Activated naive CD4-positive, alpha-beta T cell treated with anti-CD3 and anti-CD28 coated beads, Interleukin-2, amount 50 U/mL, for 24 hours (primary cell): Measurements from ENCODE around the gene RAPGEF3.

Experiments
- H3K27ac Mint-ChIP-seq: one replicate; pipeline ENCODE4 v1.8.0; 2021; ENCODE audit warnings: mild to moderate bottlenecking, mixed read lengths
- H3K27me3 Mint-ChIP-seq: one replicate; pipeline ENCODE4 v1.8.0; 2021; ENCODE audit warnings: mixed read lengths
- H3K36me3 Mint-ChIP-seq: one replicate; pipeline ENCODE4 v1.8.0; 2021; ENCODE audit warnings: mixed read lengths
- H3K4me1 Mint-ChIP-seq: one replicate; pipeline ENCODE4 v1.8.0; 2021; ENCODE audit warnings: mixed read lengths
- H3K4me3 Mint-ChIP-seq: one replicate; pipeline ENCODE4 v1.8.0; 2021; ENCODE audit warnings: mild to moderate bottlenecking, mixed read lengths
- H3K9me3 Mint-ChIP-seq: one replicate; pipeline ENCODE4 v1.8.0; 2021; ENCODE audit warnings: mixed read lengths

The RAPGEF3 gene

DNA sequence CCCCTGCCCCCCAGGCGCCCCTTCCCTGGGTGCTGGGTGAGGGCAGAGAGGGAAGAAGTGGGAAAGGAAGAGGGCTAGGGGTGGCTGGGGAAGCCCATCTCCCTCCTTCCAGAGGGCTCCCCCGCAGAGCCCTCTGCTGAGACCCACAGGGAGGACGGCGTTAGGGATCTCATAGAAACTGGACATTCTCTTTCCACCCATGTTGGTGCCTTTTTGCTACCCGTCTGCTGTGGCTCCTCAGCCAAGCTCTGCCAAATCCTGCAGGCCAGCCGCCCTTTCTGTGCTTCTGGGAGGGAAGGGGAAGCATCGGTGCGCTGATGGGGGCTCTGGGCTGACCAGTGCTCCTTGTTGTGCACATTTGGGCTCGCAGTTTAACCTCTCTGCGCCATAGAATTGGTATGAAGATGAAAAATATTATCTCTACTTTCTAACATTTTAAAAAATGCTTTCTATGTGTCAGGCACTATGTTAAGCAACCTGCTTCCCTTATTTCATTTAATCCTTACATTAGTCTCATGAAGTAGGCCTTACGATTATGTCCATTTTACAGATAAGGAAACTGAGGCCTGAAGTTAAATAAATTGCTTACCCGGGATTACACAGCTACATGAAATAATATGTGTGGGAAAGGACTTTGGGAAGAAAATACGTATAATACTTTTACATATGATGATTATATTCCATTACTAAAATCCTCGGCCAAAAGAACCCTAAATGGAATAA, 15.3 kb upstream of the RAPGEF3 start:
- Mint-ChIP-seq H3K9me3 (no peaks in the 10 kb centered on the region), H3K4me1 (peaks cover 28% of the 10 kb centered on the region), H3K4me3 (peak overlapping the region; percentile 86), H3K27ac (no peak overlapping the region), H3K27me3 (no peaks in the 10 kb centered on the region), H3K36me3 (no peaks in the 10 kb centered on the region)

DNA sequence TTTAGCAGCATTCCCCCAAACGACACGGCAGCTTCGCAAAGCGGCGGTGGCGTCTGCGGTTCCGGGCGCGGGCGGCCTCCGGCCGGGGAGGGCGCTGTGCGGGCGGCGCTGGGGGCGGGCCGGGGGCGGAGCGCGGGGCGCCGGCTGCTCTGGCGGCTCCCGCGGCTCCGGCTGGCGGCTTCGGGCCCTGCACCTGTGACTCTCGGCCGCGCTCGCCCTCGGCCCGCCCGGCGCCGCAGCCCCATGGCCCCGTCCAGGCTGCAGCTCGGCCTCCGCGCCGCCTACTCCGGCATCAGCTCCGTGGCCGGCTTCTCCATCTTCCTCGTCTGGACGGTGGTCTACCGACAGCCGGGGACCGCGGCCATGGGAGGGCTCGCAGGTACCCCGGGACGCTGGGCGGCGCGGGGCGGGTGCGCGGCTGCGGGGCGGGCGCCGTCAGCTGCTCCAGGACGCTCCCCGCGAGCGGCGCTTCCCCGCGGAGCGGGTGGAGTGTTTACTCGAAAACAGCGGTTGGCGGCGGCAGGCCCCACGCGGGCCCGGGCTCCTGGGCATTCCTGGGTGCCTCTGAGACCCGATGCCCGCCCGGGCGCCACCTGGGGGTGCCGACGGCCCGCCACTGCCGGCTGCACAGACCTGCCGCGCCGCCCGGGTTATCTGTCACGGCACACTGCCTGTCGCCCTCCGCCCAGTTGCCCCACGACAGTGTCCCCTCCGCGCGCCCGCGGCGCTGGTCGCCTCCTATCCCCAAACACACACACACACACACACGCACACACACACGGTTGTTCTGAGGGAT, 14.6 kb upstream of the RAPGEF3 start, which contains the start of gene SLC48A1:
Gene SLC48A1 (plus strand): TSS at position 177 of the 796 bp plus-strand sequence. CDS start 67 bp downstream, at position 244.
- peaks cover 26% of the 10 kb centered on the region for H3K4me1 Mint-ChIP-seq
- H3K36me3 Mint-ChIP-seq, result no peaks in the 10 kb centered on the region
- peak within 1 kb of the TSS; percentile 91 for H3K4me3 Mint-ChIP-seq
- H3K27me3 Mint-ChIP-seq, result no peaks in the 10 kb centered on the region
- no peaks in the 10 kb centered on the region for H3K9me3 Mint-ChIP-seq
- peak within 1 kb of the TSS; percentile 88 for H3K27ac Mint-ChIP-seq

DNA sequence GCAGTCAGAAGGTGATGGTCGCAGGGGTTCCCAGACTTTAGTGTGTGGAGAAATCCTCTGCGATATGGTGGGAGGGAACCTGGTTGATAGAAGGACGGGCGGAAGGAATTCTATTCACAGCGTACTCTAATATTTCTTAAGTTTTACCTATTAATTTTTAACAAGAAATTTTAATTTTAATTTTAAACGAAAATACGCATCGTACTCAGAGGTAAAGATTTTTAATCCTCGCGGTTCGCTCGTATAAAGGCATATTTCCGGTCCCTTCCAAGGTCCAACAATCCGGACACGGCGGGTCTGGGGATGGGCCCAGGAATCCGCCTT, 14.0 kb upstream of the RAPGEF3 start:
- Mint-ChIP-seq H3K4me1 (peaks cover 26% of the 10 kb centered on the region), H3K27me3 (no peaks in the 10 kb centered on the region), H3K27ac (peak overlapping the region; percentile 88)

DNA sequence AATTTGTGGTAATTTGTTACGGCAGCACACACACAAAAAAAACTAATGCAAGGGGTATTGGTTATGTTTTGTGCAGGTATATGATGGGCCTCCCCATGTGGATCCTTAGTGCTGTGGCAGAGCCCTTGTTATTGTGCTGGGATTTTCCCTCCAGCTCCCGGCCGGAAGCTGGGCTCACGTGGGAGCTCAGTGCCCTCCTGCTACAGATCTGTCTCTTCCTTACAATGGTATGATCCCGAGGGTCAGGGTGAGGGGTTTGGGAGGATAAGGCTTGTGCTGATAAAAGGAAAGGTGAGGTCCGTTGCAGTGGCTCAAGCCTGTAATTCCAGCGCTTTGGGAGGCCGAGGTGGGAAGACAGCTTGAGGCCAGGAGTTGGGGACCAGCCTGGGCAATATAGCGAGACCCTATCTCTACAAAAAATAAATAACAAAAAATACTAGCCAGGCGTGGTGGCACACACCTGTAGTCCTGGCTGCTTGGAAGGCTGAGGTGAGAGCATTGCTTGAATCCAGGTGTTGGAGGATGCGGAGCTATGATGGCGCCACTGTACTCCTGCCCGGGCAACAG, 13.5 kb upstream of the RAPGEF3 start:
- Mint-ChIP-seq H3K9me3 (no peaks in the 10 kb centered on the region), H3K36me3 (no peaks in the 10 kb centered on the region), H3K27ac (peak overlapping the region; percentile 88), H3K4me1 (peaks cover 29% of the 10 kb centered on the region), H3K27me3 (no peaks in the 10 kb centered on the region), H3K4me3 (peak overlapping the region; percentile 91)

More for the DNA sequence above, 14.0 kb upstream of the RAPGEF3 start:
- Mint-ChIP-seq H3K4me3 (peak overlapping the region; percentile 91), H3K9me3 (no peaks in the 10 kb centered on the region), H3K36me3 (no peaks in the 10 kb centered on the region)

DNA sequence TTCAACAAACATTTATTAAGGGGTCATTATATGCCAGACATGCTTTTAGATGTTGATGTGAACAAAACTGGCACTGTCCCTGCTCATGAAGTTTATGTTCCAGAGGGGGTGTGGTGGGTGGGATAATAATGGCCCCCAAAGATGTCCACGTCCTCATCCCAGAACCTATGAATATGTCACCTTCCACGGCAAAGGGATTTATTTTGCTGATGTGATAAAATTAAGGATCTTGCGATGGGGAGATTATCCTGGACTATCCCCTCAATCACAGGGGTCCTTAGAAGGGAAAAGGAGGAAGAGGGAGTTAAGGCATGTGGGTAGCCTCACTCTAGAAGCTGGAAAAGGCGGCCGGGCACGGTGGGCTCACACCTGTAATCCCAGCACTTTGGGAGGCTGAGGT, 12.6 kb upstream of the RAPGEF3 start:
- no peaks in the 10 kb centered on the region for H3K27me3 Mint-ChIP-seq
- peak overlapping the region; percentile 45 for H3K4me3 Mint-ChIP-seq
- H3K4me1 Mint-ChIP-seq, result peaks cover 29% of the 10 kb centered on the region
- H3K27ac Mint-ChIP-seq, result no peak overlapping the region
- no peaks in the 10 kb centered on the region for H3K36me3 Mint-ChIP-seq
- H3K9me3 Mint-ChIP-seq, result no peaks in the 10 kb centered on the region

DNA sequence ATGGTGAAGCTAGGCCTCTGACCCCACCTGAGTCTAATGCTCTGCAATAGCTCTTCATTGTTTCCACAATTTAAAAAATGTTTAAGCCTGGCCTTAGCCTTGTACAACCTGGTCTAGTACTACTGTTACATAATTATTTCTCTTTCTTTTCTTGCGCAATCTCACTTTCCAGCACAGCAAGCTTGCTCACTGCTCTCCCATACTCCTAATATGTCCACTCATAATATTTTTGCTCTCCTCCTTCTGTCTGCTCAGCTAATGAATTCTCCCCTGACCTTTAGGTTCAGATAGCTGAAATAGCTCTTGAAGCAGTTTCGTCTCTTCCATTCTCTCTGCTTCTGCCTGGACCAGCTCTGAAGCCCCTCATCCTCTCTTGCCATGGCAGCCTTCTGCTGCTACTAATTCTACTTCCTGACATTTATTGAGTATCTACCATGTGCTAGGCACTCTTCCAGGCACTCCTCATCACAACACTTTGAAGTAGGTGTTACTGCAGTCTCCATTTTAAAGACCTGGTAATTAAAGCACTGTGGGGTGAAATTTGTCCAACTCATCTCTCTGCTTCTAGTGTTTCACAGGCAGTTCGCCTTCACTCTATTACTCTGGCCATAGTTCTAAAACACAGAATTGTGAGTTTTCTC, 11.5 kb upstream of the RAPGEF3 start:
- H3K4me1 Mint-ChIP-seq, result peaks cover 22% of the 10 kb centered on the region
- H3K9me3 Mint-ChIP-seq, result no peaks in the 10 kb centered on the region
- H3K4me3 Mint-ChIP-seq, result no peak overlapping the region
- no peaks in the 10 kb centered on the region for H3K36me3 Mint-ChIP-seq
- no peaks in the 10 kb centered on the region for H3K27me3 Mint-ChIP-seq
- H3K27ac Mint-ChIP-seq, result no peak overlapping the region

DNA sequence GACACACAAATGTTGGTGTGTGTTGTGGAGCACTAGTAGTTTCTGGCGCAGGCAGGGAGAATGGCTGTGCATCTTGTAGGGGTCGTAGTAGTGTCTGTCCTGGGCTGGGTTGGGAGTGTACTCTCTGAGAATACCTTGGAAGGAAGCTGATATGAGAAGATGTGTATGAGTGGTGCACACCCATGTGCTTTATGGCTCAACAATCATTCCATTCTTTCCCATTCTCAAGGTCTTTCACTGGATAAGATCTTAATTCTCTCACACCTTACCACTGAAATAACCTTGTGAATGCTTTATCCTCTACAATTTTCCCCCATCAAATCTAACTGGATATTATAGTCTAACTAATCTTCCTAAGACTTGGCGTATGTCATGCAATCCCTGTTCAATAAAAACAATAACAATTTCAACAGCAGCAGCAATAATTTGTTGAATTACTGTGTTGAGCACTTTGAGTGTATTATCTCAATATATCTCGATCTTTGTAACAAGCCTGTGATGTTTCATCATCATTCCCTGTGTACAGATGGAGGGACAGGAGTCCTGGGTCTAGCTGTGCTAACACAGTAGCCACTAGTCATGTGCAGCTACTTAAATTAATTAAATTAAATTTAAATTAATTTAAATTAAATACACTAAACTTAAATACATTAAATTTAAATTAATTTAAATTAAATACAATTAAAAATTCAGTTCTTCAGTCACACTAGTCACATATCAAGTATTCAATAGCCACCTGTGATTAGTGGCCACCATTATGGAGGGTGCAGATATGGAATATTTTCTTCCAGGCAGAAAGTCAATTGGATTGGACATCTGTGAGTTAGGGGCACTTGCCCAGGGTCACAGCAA, 10.8 kb upstream of the RAPGEF3 start:
- H3K4me1 Mint-ChIP-seq, result peaks cover 17% of the 10 kb centered on the region
- H3K36me3 Mint-ChIP-seq, result no peaks in the 10 kb centered on the region
- no peak overlapping the region for H3K27ac Mint-ChIP-seq

DNA sequence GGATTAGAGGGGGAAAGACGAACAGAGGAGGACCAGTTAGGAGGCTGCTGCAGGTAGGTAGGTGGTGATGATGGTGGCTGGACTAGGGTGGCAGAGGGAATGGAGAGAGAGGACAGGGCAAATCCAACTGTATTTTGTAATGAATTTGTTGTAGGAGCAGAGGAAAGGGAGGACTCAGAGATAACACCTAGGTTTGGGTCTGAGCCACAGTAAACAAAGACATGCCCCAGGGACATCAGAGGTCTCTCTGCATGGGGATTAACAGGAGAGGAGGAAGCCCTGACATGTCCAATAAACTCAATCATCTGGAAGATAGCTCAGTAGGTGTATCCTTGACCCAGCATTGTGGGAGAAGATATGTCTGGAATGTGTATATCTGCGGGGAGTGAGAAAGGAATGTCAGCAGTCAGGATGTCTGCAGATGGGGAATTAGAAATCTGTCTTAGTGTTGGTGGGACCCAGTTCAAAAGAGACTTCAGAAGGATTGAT, 9.7 kb upstream of the RAPGEF3 start:
- H3K4me1 Mint-ChIP-seq, result peaks cover 8% of the 10 kb centered on the region
- no peak overlapping the region for H3K4me3 Mint-ChIP-seq
- no peak overlapping the region for H3K27ac Mint-ChIP-seq
- no peaks in the 10 kb centered on the region for H3K9me3 Mint-ChIP-seq
- no peaks in the 10 kb centered on the region for H3K36me3 Mint-ChIP-seq
- H3K27me3 Mint-ChIP-seq, result no peaks in the 10 kb centered on the region

More for the DNA sequence above, 10.8 kb upstream of the RAPGEF3 start:
- Mint-ChIP-seq H3K27me3 (no peaks in the 10 kb centered on the region), H3K4me3 (no peak overlapping the region), H3K9me3 (no peaks in the 10 kb centered on the region)

DNA sequence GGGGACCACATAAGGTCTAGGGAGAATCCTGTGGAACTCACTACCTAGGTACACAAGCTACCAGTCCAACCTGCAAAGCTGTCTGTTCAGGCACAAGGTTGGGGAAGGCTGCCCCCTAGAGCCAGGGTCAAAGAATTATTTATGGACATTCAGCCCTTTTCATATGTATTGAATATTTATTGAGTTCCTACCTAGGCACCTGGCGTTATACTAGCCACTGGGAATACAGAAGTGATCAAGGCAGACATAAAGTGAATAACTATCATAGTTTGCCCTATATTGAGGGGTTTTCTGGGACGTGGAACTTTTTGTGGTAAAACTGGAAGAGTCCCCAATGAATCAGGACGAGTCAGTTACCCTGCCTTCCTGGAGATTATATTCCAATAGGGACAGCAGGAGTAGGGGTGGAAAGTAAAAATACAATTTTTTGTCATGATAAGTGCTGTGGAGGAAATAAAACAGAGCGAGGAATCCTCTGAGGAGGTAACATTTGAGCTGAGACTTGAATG, 8.6 kb upstream of the RAPGEF3 start:
- H3K4me3 Mint-ChIP-seq, result no peak overlapping the region
- H3K36me3 Mint-ChIP-seq, result no peaks in the 10 kb centered on the region
- peak overlapping the region; percentile 53 for H3K27ac Mint-ChIP-seq
- no peaks in the 10 kb centered on the region for H3K27me3 Mint-ChIP-seq
- H3K9me3 Mint-ChIP-seq, result no peaks in the 10 kb centered on the region
- peaks cover 3% of the 10 kb centered on the region for H3K4me1 Mint-ChIP-seq

DNA sequence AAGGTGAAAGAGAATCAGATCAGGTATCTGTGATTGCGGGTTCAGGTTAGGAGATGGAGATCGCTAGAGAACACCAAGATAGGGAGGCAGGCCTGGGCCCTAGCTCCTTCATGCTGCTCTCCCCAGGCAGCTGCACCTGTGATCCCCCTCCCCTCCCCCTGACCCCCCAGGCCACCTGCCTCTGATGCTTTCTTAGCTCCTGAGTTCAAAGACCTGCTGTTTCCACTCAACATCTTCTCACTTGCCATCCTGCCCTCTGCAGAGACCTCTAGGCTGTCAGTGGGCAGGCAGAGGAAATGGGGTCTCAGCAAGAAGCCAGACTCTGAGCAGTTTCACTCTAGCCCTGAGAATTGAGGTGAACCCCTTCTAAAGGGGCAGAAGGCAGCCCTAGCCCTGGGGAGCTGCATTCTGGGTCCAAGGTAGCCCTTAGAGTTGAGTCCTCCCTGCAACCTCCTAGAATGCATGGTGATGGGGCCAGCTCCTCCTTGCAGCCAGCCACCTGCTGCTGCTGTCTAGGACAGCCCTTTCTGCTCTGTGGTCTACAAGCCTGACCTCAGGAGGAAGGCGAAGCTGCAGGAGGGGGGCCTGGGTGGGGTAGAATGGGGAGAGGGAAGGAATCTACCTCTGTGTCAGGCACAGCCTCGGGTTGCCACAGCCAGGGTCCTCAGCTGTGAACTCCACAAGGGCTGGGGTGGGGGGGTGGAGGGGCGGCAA, 8.0 kb upstream of the RAPGEF3 start:
- H3K27ac Mint-ChIP-seq, result no peak overlapping the region
- peaks cover 3% of the 10 kb centered on the region for H3K4me1 Mint-ChIP-seq
- H3K36me3 Mint-ChIP-seq, result no peaks in the 10 kb centered on the region
- no peak overlapping the region for H3K4me3 Mint-ChIP-seq
- H3K27me3 Mint-ChIP-seq, result no peaks in the 10 kb centered on the region
- no peaks in the 10 kb centered on the region for H3K9me3 Mint-ChIP-seq

DNA sequence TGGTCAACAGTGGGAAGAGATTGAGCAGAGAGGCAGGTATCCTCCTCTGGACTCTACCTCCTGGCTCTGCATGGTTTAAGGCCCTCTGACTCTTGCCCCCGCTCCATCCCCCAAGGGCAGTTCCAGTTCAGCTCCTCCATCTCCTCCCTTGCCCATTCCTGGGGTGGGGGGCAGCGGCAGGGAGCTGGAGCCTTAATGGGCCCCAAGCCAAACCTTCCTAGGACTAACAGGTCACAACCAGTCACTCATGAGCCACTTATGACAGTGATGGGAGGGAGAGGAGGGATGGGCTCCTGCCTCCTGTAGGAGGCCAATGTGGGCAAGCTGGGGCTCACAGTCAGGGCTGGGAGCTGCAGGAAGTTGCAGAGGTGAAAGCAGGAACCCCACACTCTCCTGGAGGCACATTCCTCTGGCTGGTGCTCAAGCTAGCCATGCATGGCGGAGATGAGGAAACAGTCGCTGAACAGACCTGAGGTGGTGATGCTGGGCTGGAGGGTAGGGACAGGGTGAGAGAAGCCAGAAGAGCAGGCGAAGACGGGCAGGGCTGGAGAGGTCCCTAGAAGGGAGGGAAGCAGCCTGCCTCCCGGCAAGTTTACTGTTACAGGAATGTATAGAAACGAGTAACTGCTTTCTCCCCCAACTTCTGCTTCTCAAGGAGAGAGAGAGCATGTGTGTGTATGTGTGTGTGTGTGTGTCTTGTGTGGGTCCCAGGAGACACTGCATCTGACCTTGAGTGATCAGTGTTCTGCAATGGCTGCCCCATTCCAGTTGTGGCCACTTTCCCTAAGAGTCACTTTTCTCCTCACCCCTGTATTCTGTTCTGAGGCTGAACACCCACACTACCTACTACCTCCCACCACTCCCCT, 5.0 kb upstream of the RAPGEF3 start:
- H3K27ac Mint-ChIP-seq, result no peak overlapping the region
- no peaks in the 10 kb centered on the region for H3K9me3 Mint-ChIP-seq
- no peak overlapping the region for H3K4me3 Mint-ChIP-seq
- H3K4me1 Mint-ChIP-seq, result peaks cover 3% of the 10 kb centered on the region
- H3K36me3 Mint-ChIP-seq, result no peaks in the 10 kb centered on the region
- H3K27me3 Mint-ChIP-seq, result no peaks in the 10 kb centered on the region

DNA sequence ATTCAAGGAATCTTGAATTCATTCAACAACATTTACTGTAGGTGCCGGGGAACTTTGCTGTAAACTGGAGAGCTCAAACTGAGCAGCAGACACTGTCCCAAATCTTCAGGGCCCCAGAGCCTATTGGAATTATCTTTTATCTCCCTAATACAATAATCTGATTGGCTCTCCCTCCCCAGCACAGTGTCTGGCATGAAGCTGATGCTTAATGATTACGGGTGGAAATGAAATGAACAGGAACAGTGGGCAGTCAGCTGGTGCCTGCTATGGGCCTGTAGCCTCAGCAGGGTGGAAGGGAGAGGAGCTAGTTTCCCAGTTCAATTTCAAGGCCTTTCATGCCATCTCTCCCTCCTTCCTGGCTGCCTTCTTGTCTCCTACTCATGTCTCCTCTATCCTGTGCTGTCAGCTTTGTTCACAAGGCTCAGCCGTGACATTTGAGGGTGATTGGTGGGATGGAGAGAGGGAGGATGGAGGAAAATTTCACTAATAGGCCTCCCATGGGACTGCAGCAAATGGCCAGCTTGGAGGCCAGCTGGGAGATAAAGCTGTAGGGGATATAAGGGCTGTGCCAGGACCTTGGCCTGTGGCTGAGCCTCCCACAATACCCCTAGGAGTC, 4.3 kb upstream of the RAPGEF3 start:
- Mint-ChIP-seq H3K4me3 (no peak overlapping the region), H3K4me1 (peaks cover 3% of the 10 kb centered on the region), H3K36me3 (no peaks in the 10 kb centered on the region), H3K27ac (no peak overlapping the region), H3K27me3 (no peaks in the 10 kb centered on the region), H3K9me3 (no peaks in the 10 kb centered on the region)

DNA sequence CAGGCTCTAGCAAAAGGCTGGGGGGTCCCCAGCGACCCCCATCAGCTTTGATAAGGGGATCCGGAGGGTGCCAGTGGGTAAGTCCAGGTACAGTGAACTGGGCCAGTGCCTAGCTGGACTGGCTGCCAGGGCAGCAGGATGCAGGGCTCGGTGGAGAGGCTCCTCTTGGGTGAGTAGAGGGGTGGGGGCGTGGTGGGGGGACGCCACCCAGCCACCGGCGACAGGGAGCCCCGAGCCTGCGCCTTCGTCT, 171 bp downstream of the RAPGEF3 start:
- Mint-ChIP-seq H3K27ac (no peak overlapping the region), H3K4me1 (peaks cover 11% of the 10 kb centered on the region), H3K36me3 (no peaks in the 10 kb centered on the region), H3K27me3 (no peaks in the 10 kb centered on the region), H3K4me3 (peak overlapping the region; percentile 42), H3K9me3 (no peaks in the 10 kb centered on the region)
